PC-3 (cell line): ENCODE measurements around the gene GRK1. TPM values are rescaled to one million over a fixed set of nuclear protein-coding genes. Genes with fewer than 3 reads are reported as not detected.
"Not testable (repeated sequence)": the region's sequence is repeated elsewhere in the genome, so short reads cannot be mapped to it uniquely, and the experiment has no call there.

Experiments used
- ATAC-seq: fragments of 200-7000 bp; cut with Tn5 transposase; 2 replicates; pipeline ENCODE4 v1.9.1; 2020; ENCODE audit warnings: mild to moderate bottlenecking, moderate library complexity
- BruUV-seq: library from RNA; stranded (reverse); fragments of 400-500 nt; replicated peaks from 2 replicates; lab custom pipeline; 2021; lab: Mats Ljungman, UMichigan
- CTCF ChIA-PET: fragments of 300-600 bp; sonication (Branson Sonifier 250); formaldehyde crosslinking; loops from one replicate; lab custom pipeline; 2022; ENCODE audit warnings: antibody characterized with exemption; lab: Charles Lee
- POLR2A ChIA-PET: fragments of 300-600 bp; sonication (Branson Sonifier 250); formaldehyde crosslinking; loops from one replicate; lab custom pipeline; 2022; ENCODE audit warnings: antibody characterized with exemption; ENCODE audit not compliant: unreplicated experiment; lab: Charles Lee
- DNase-seq: peaks from one replicate; pipeline ENCODE4 v3.0.0-alpha.2; 2015
- H2AFZ ChIP-seq: fragments of 300-600 bp; sonication (generic); 2 replicates; pipeline ENCODE4 v1.6.0; 2016; ENCODE audit warnings: antibody characterized with exemption, low read length
- H3F3A ChIP-seq: fragments of 300-600 bp; sonication (generic); one replicate; pipeline ENCODE4 v1.6.0; 2017; ENCODE audit warnings: antibody characterized with exemption, low read length, control low read depth, mild to moderate bottlenecking; ENCODE audit not compliant: unreplicated experiment
- H3K27ac ChIP-seq: fragments of 300-600 bp; sonication (generic); 2 replicates; pipeline ENCODE4 v1.5.1; 2016; ENCODE audit warnings: mild to moderate bottlenecking, low read length
- H3K27me3 ChIP-seq: fragments of 300-600 bp; sonication (generic); 2 replicates; pipeline ENCODE4 v1.6.1; 2016; ENCODE audit warnings: low read length, mixed read lengths
- H3K36me3 ChIP-seq: fragments of 300-600 bp; sonication (generic); 2 replicates; pipeline ENCODE4 v1.6.1; 2016; ENCODE audit warnings: low read depth, mixed run types, low read length, mixed read lengths
- H3K4me1 ChIP-seq: fragments of 300-600 bp; sonication (generic); 2 replicates; pipeline ENCODE4 v1.5.1; 2016; ENCODE audit warnings: low read length; ENCODE audit not compliant: insufficient read depth
- H3K4me2 ChIP-seq: fragments of 300-600 bp; sonication (generic); 2 replicates; pipeline ENCODE4 v1.6.0; 2016; ENCODE audit warnings: low read length
- H3K4me3 ChIP-seq: fragments of 300-600 bp; sonication (generic); 2 replicates; pipeline ENCODE4 v1.5.1; 2016; ENCODE audit warnings: mild to moderate bottlenecking, low read length, mixed read lengths
- H3K79me2 ChIP-seq: fragments of 300-600 bp; sonication (generic); 2 replicates; pipeline ENCODE4 v1.6.1; 2017; ENCODE audit warnings: low read length, mixed read lengths
- H3K9ac ChIP-seq: fragments of 300-600 bp; sonication (generic); 2 replicates; pipeline ENCODE4 v1.6.0; 2016; ENCODE audit warnings: mild to moderate bottlenecking, low read length
- H3K9me2 ChIP-seq: fragments of 300-600 bp; sonication (generic); replicated peaks from 2 replicates; pipeline ENCODE4 v1.6.1; 2016; ENCODE audit warnings: mixed run types, low read length, mixed read lengths
- H3K9me3 ChIP-seq: fragments of 300-600 bp; sonication (generic); 2 replicates; pipeline ENCODE4 v1.6.1; 2016; ENCODE audit warnings: low read length, mixed read lengths
- H4K20me1 ChIP-seq: fragments of 300-600 bp; sonication (generic); 2 replicates; pipeline ENCODE4 v1.6.1; 2016; ENCODE audit warnings: low read length, mixed read lengths
- EZH2 ChIP-seq: fragments of 300-600 bp; sonication (generic); IDR thresholded peaks from one replicate; pipeline ENCODE4 v1.6.1; 2017; ENCODE audit warnings: antibody characterized with exemption, mild to moderate bottlenecking, low read length; ENCODE audit not compliant: unreplicated experiment
- EZH2phosphoT487 ChIP-seq: fragments of 300-600 bp; sonication (generic); IDR thresholded peaks from 2 replicates; pipeline ENCODE4 v1.6.1; 2018; ENCODE audit warnings: mild to moderate bottlenecking, antibody characterized with exemption, low read length, borderline replicate concordance
- intact Hi-C: fragments of 100-400 bp; cut with micrococcal nuclease; formaldehyde crosslinking; loops from 2 replicates; pipeline ENCODE4 v1.9.0; 2023
- total RNA-seq: library from RNA; depleted of rRNA; stranded (reverse); fragments of >200 nt; gene quantifications from 2 replicates; pipeline ENCODE4 v1.2.3, GENCODE V29; 2014
- TF ChIP-seq, protein P1 (sequence below): fragments of 300-600 bp; sonication (generic); conservative IDR thresholded peaks from 2 replicates; pipeline ENCODE4 v1.5.1; 2017; ENCODE audit warnings: antibody characterized with exemption, low read depth, mild to moderate bottlenecking, low read length

Gene GRK1
- total RNA-seq, 1 experiment from 2014 or later, result not detected

DNA sequence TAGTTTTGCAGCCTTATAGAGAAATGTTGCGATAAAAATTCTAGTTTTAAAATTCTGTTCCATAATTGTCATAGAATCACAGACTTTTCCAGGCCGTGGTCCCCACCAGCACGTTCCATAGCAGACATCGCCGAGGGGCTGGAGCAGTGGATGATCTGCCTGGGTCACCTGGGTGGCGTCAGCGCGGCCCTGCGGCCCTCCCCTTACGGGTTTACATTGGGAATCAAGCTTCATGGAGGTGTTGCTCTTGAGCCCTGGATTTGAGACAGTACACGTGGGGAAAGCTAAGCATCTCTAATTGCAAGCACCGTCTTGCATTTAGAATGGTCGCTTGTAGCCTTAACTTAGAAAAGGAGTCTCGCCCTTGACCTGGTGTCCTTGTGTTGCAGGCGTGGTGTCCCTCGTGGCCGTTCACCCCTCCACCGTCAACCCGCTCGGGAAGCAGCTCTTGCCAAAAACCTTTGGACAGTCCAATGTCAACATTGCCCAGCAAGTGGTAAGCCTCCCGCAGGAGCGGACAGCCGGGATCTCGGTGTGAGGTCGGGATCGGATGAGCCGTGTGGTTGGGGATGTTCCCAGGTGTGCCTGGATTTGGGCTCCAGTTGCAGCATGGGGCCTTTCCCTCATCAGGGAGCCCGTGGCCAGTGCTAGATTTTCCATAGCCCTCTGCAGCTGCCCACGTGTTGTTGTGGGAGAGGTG lies 44.1 kb upstream of the GRK1 start:
- no peak overlapping the region for H2AFZ ChIP-seq
- BruUV-seq, result no TSS peak
- no peak for DNase-seq
- no peak for ATAC-seq
- no peak overlapping the region for H3K4me3 ChIP-seq
- intact Hi-C loops, result no loop called here
- H3K36me3 ChIP-seq, result peaks cover 19% of the 10 kb centered on the region; the same call in 1 of the 2 replicates
- no peak overlapping the region for H3K4me2 ChIP-seq
- CTCF ChIA-PET, result no interaction called here
- H3K27ac ChIP-seq, result no peak overlapping the region
- no peaks in the 10 kb centered on the region for H3K27me3 ChIP-seq
- no peak overlapping the region for H3K9ac ChIP-seq
- H3F3A ChIP-seq, result no peaks in the 10 kb centered on the region
- H3K9me2 ChIP-seq, result no peaks in the 10 kb centered on the region
- TF ChIP-seq EZH2phosphoT487, result no peak
- H4K20me1 ChIP-seq, result no peaks in the 10 kb centered on the region
- H3K9me3 ChIP-seq, result no peaks in the 10 kb centered on the region
- peaks cover 52% of the 10 kb centered on the region for H3K79me2 ChIP-seq
- H3K4me1 ChIP-seq, result no peaks in the 10 kb centered on the region
- POLR2A ChIA-PET, result no interaction called here

DNA sequence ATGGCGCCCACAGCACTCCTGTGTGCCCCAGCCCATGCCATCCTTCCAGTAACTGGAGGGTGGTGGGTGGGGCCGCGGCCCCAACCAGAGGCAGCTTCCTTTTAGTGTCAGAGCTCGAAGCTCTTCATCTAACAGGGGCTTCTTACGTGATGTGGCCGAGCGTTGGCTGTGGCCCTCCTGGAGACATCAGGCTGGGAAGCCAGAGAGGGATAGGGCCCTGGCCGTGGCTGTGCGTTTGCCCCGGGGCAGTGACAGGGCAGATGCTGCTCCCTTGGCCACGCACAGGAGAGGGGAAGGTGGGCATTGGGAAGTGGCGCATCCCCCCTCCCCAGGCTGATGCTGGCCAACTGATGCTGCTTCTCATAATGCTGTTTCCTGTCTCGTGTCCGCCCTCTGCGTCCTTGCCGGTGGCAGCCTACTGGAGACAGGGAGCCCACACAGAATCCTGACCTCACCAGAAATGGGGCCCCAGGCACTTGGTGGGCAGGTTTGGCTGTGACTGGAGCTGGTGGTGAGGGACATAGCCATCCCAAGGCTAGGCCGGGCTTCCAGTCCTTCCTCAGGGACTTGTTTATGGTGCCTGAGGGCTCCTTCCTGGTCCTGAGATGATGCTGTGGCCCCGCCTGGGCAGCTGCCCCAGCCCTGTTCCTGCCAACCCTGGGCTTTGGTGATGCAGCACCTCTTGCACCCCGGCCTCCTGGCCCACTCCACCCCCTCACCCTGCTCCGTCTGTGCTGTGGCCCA lies 43.4 kb upstream of the GRK1 start:
- H3K4me3 ChIP-seq, result no peak overlapping the region
- ATAC-seq (no peak), DNase-seq (no peak)
- H3K9me2 ChIP-seq, result no peaks in the 10 kb centered on the region
- no peak overlapping the region for H3K27ac ChIP-seq
- H2AFZ ChIP-seq, result no peak overlapping the region
- POLR2A ChIA-PET, result no interaction called here
- peaks cover 19% of the 10 kb centered on the region; the same call in 1 of the 2 replicates for H3K36me3 ChIP-seq
- TF ChIP-seq, protein P1, sequence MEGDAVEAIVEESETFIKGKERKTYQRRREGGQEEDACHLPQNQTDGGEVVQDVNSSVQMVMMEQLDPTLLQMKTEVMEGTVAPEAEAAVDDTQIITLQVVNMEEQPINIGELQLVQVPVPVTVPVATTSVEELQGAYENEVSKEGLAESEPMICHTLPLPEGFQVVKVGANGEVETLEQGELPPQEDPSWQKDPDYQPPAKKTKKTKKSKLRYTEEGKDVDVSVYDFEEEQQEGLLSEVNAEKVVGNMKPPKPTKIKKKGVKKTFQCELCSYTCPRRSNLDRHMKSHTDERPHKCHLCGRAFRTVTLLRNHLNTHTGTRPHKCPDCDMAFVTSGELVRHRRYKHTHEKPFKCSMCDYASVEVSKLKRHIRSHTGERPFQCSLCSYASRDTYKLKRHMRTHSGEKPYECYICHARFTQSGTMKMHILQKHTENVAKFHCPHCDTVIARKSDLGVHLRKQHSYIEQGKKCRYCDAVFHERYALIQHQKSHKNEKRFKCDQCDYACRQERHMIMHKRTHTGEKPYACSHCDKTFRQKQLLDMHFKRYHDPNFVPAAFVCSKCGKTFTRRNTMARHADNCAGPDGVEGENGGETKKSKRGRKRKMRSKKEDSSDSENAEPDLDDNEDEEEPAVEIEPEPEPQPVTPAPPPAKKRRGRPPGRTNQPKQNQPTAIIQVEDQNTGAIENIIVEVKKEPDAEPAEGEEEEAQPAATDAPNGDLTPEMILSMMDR, result no peak
- TF ChIP-seq EZH2phosphoT487 (no peak), EZH2 (no peak)
- intact Hi-C loops, result no loop called here
- H3K79me2 ChIP-seq, result peaks cover 51% of the 10 kb centered on the region
- CTCF ChIA-PET, result no interaction called here
- H3K27me3 ChIP-seq, result no peaks in the 10 kb centered on the region
- no peaks in the 10 kb centered on the region for H3K9me3 ChIP-seq
- H3K4me1 ChIP-seq, result no peaks in the 10 kb centered on the region
- BruUV-seq, result no TSS peak
- no peaks in the 10 kb centered on the region for H3F3A ChIP-seq
- H3K9ac ChIP-seq, result no peak overlapping the region
- no peak overlapping the region for H3K4me2 ChIP-seq
- no peaks in the 10 kb centered on the region for H4K20me1 ChIP-seq

DNA sequence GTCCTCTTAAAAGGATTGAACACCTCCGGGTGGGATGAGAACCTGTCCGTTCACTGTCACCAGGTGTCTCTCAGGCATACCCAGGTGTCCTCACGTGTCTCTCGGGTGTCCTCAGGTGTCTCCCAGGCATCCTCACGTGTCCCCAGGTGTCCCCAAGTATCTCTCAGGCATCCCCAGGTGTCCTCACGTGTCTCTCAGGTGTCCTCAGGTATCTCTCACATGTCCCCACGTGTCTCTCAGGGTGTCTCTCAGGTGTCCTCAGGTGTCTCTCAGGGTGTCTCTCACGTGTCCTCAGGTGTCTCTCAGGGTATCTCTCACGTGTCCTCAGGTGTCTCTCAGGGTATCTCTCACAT lies 42.8 kb upstream of the GRK1 start:
- no peaks in the 10 kb centered on the region for H3F3A ChIP-seq
- TF ChIP-seq, protein P1, result no peak
- no peak for TF ChIP-seq EZH2phosphoT487
- H3K9me3 ChIP-seq, result no peaks in the 10 kb centered on the region
- H4K20me1 ChIP-seq, result no peaks in the 10 kb centered on the region
- intact Hi-C loops, result no loop called here
- CTCF ChIA-PET, result no interaction called here
- peaks cover 50% of the 10 kb centered on the region for H3K79me2 ChIP-seq
- DNase-seq (no peak), ATAC-seq (no peak)
- H3K4me3 ChIP-seq, result no peak overlapping the region
- H3K27ac ChIP-seq, result no peak overlapping the region
- no TSS peak for BruUV-seq
- H3K4me2 ChIP-seq, result no peak overlapping the region
- peaks cover 19% of the 10 kb centered on the region; the same call in 1 of the 2 replicates for H3K36me3 ChIP-seq
- H3K27me3 ChIP-seq, result no peaks in the 10 kb centered on the region
- POLR2A ChIA-PET, result no interaction called here
- no peak overlapping the region for H3K9ac ChIP-seq
- H3K4me1 ChIP-seq, result no peaks in the 10 kb centered on the region
- H3K9me2 ChIP-seq, result no peaks in the 10 kb centered on the region
- no peak overlapping the region for H2AFZ ChIP-seq

DNA sequence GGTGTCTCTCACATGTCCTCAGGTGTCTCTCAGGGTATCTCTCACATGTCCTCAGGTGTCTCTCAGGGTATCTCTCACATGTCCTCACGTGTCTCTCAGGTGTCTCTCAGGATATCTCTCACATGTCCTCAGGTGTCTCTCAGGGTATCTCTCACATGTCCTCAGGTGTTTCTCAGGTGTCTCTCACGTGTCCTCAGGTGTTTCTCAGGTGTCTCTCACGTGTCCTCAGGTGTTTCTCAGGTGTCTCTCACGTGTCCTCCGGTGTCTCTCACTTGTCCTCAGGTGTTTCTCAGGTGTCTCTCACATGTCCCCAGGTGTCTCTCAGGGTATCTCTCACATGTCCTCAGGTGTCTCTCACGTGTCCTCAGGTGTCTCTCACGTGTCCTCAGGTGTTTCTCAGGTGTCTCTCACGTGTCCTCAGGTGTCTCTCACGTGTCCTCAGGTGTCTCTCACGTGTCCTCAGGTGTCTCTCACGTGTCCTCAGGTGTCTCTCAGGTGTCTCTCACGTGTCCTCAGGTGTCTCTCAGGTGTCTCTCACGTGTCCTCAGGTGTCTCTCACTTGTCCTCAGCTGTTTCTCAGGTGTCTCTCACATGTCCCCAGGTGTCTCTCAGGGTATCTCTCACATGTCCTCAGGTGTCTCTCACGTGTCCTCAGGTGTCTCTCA lies 42.2 kb upstream of the GRK1 start:
- H3K9ac ChIP-seq, H3K4me1 ChIP-seq, DNase-seq, H3K27ac ChIP-seq, H3K27me3 ChIP-seq, H4K20me1 ChIP-seq, H2AFZ ChIP-seq, intact Hi-C loops, H3K4me3 ChIP-seq, BruUV-seq, H3K9me3 ChIP-seq, CTCF ChIA-PET, POLR2A ChIA-PET, H3K4me2 ChIP-seq, H3K9me2 ChIP-seq, ATAC-seq, H3F3A ChIP-seq: not testable (repeated sequence)
- H3K36me3 ChIP-seq, result peaks cover 19% of the 10 kb centered on the region; the same call in 1 of the 2 replicates
- peaks cover 53% of the 10 kb centered on the region for H3K79me2 ChIP-seq
